Muscle layer of duodenum (tissue), 2 donors: Measurements from ENCODE around the gene MON1A.
"Not testable (repeated sequence)": the region's sequence is repeated elsewhere in the genome, so short reads cannot be mapped to it uniquely, and the experiment has no call there.

Source experiments
- H3K27ac ChIP-seq: one replicate; pipeline ENCODE4 v1.7.0; 2013; ENCODE audit warnings: mild to moderate bottlenecking, low read length
- H3K27me3 ChIP-seq: one replicate; pipeline ENCODE4 v1.7.0; 2013; ENCODE audit warnings: low read depth, mild to moderate bottlenecking, control low read depth, low read length
- H3K36me3 ChIP-seq, 2 donors: one replicate each; pipeline ENCODE4 v1.7.0; 2013; ENCODE audit warnings: low read length in 2 of 2, control low read depth in 1 of 2, mild to moderate bottlenecking in 1 of 2; ENCODE audit not compliant: insufficient read depth in 2 of 2, control insufficient read depth in 1 of 2
- H3K4me1 ChIP-seq, 2 donors: one replicate each; pipeline ENCODE4 v1.7.0; 2013; ENCODE audit warnings: low read length in 2 of 2, mild to moderate bottlenecking in 2 of 2, control low read depth in 1 of 2, moderate library complexity in 1 of 2; ENCODE audit not compliant: insufficient read depth in 2 of 2, control insufficient read depth in 1 of 2
- H3K4me3 ChIP-seq, 2 donors: one replicate each; pipeline ENCODE4 v1.7.0; 2013; ENCODE audit warnings: low read length in 2 of 2, low read depth in 1 of 2, mild to moderate bottlenecking in 1 of 2
- H3K9me3 ChIP-seq, 2 donors: one replicate each; pipeline ENCODE4 v1.7.0; 2013; ENCODE audit warnings: low read length in 2 of 2, control low read depth in 1 of 2, mild to moderate bottlenecking in 1 of 2; ENCODE audit not compliant: control insufficient read depth in 1 of 2
- donor health status: healthy.

Gene MON1A

GRCh38 chr3:49939858-49940666, 10.5 kb upstream of the MON1A start, which contains the start of gene RBM6:
TSS of gene RBM6 (plus strand) at chr3:49940150. CDS start at chr3:49962642, 22,492 bp downstream.
- Histone ChIP-seq H3K4me3 (peak within 1 kb of the TSS; percentile 78 to 91), H3K27ac (peak within 1 kb of the TSS; percentile 83), H3K4me1 (peaks cover 4 to 12% of the 10 kb centered on the region in 2 donors), H3K36me3 (no peaks in the 10 kb centered on the region), H3K27me3 (no peaks in the 10 kb centered on the region), H3K9me3 (no peaks in the 10 kb centered on the region)

- Histone ChIP-seq H3K4me3 (no peak overlapping the region), H3K27me3 (no peaks in the 10 kb centered on the region), H3K36me3 (no peaks in the 10 kb centered on the region), H3K4me1 (peaks cover 4 to 6% of the 10 kb centered on the region in 2 donors), H3K27ac (no peak overlapping the region), H3K9me3 (no peaks in the 10 kb centered on the region)
Observed at GRCh38 chr3:49937090-49937489, 7.5 kb upstream of the MON1A start.

GRCh38 chr3:49932281-49932680, 2.7 kb upstream of the MON1A start:
- peaks cover 0 to 27% of the 10 kb centered on the region in 2 donors for H3K4me1 ChIP-seq
- H3K27me3 ChIP-seq, H3K4me3 ChIP-seq, H3K9me3 ChIP-seq, H3K27ac ChIP-seq, H3K36me3 ChIP-seq: not testable (repeated sequence)

GRCh38 chr3:49930922-49931321, 1.3 kb upstream of the MON1A start:
- peaks cover 0 to 3% of the 10 kb centered on the region in 2 donors for H3K36me3 ChIP-seq
- H3K27ac ChIP-seq = peak overlapping the region; percentile 86
- H3K9me3 ChIP-seq = no peaks in the 10 kb centered on the region
- H3K4me3 ChIP-seq = no peak overlapping the region
- H3K4me1 ChIP-seq = peaks cover 0 to 27% of the 10 kb centered on the region in 2 donors
- H3K27me3 ChIP-seq = no peaks in the 10 kb centered on the region

- H3K27ac ChIP-seq = peak overlapping the region; percentile 86
- H3K36me3 ChIP-seq = peaks cover 0 to 3% of the 10 kb centered on the region in 2 donors
- no peaks in the 10 kb centered on the region for H3K27me3 ChIP-seq
- no peaks in the 10 kb centered on the region for H3K9me3 ChIP-seq
- H3K4me3 ChIP-seq = peak overlapping the region; percentile 84 to 95
- peaks cover 0 to 27% of the 10 kb centered on the region in 2 donors for H3K4me1 ChIP-seq
Observed at GRCh38 chr3:49930168-49930690, 618 bp upstream of the MON1A start.

GRCh38 chr3:49928481-49929017, 1.1 kb downstream of the MON1A start:
- Histone ChIP-seq H3K4me3 (peak overlapping the region; percentile 84 to 95), H3K9me3 (no peaks in the 10 kb centered on the region), H3K36me3 (peaks cover 0 to 3% of the 10 kb centered on the region in 2 donors), H3K27ac (peak overlapping the region; percentile 33), H3K27me3 (no peaks in the 10 kb centered on the region), H3K4me1 (peaks cover 0 to 27% of the 10 kb centered on the region in 2 donors)

- Histone ChIP-seq H3K36me3 (peaks cover 0 to 3% of the 10 kb centered on the region in 2 donors), H3K27ac (no peak overlapping the region), H3K9me3 (no peaks in the 10 kb centered on the region), H3K4me3 (no peak overlapping the region), H3K27me3 (no peaks in the 10 kb centered on the region), H3K4me1 (peaks cover 0 to 27% of the 10 kb centered on the region in 2 donors)
Observed at GRCh38 chr3:49927798-49928197, 1.8 kb downstream of the MON1A start.

GRCh38 chr3:49926117-49926728, 3.4 kb downstream of the MON1A start:
- Histone ChIP-seq H3K36me3 (peaks cover 0 to 3% of the 10 kb centered on the region in 2 donors), H3K27me3 (no peaks in the 10 kb centered on the region), H3K9me3 (no peaks in the 10 kb centered on the region), H3K4me3 (no peak overlapping the region), H3K27ac (no peak overlapping the region), H3K4me1 (peaks cover 0 to 27% of the 10 kb centered on the region in 2 donors)

- no peaks in the 10 kb centered on the region for H3K27me3 ChIP-seq
- H3K4me3 ChIP-seq = no peak overlapping the region
- H3K9me3 ChIP-seq = no peaks in the 10 kb centered on the region
- peaks cover 0 to 3% of the 10 kb centered on the region in 2 donors for H3K36me3 ChIP-seq
- H3K4me1 ChIP-seq = peaks cover 0 to 22% of the 10 kb centered on the region in 2 donors
- no peak overlapping the region for H3K27ac ChIP-seq
Observed at GRCh38 chr3:49925485-49925884, 4.1 kb downstream of the MON1A start.

GRCh38 chr3:49924683-49925082, 4.9 kb downstream of the MON1A start:
- Histone ChIP-seq H3K36me3 (no peaks in the 10 kb centered on the region), H3K4me3 (no peak overlapping the region), H3K9me3 (no peaks in the 10 kb centered on the region), H3K27me3 (no peaks in the 10 kb centered on the region), H3K4me1 (peaks cover 0 to 15% of the 10 kb centered on the region in 2 donors), H3K27ac (no peak overlapping the region)
